HCT116 (cell line): ENCODE measurements around the gene IRF2. TPM values are rescaled to one million over a fixed set of nuclear protein-coding genes. Genes with fewer than 3 reads are reported as not detected.

Experiments
- ATAC-seq: fragments of 200-7000 bp; cut with Tn5 transposase; 2 replicates; pipeline ENCODE4 v1.9.1; 2020; ENCODE audit warnings: mild to moderate bottlenecking, moderate library complexity
- BruUV-seq: library from RNA; stranded (reverse); fragments of 400-500 nt; replicated peaks from 2 replicates; lab custom pipeline; 2021; lab: Mats Ljungman, UMichigan
- CTCF ChIA-PET: fragments of 300-600 bp; sonication (Branson Sonifier 250); formaldehyde crosslinking; loops from one replicate; lab custom pipeline; 2021; ENCODE audit warnings: antibody characterized with exemption; lab: Charles Lee
- POLR2A ChIA-PET: fragments of 300-600, 350-600 bp; sonication (Branson Sonifier 250); formaldehyde crosslinking; loops from one replicate; lab custom pipeline; 2021; ENCODE audit warnings: antibody characterized with exemption; lab: Charles Lee
- RAD21 ChIA-PET, 2 experiments: fragments of 300-600 bp; sonication (Branson Sonifier 250); formaldehyde crosslinking; loops; one replicate each; lab custom pipeline; 2023; ENCODE audit warnings: low total read pairs in 2 of 2; ENCODE audit not compliant: uncharacterized antibody in 2 of 2, unreplicated experiment in 2 of 2, low non-redundant PET in 1 of 2; lab: Charles Lee
- DNase-seq: peaks from one replicate; pipeline ENCODE4 v3.0.0-alpha.2; 2010; ENCODE audit warnings: low read depth, low spot score
- H2AFZ ChIP-seq: fragments of 200-600 bp; shearing (Covaris generic), sonication (generic); 2 replicates; pipeline ENCODE4 v1.6.1; 2017; ENCODE audit warnings: low read depth, mixed run types, mixed read lengths, antibody characterized with exemption, low read length; ENCODE audit not compliant: poor library complexity, severe bottlenecking
- H3K27ac ChIP-seq: 2 replicates; pipeline ENCODE4 v1.5.1; 2012; ENCODE audit warnings: low read depth, low read length
- H3K27me3 ChIP-seq: fragments of 200-600 bp; sonication (generic); 2 replicates; pipeline ENCODE4 v1.6.1; 2016; ENCODE audit warnings: mixed run types, low read length, mixed read lengths; ENCODE audit not compliant: insufficient read depth
- H3K36me3 ChIP-seq, 2 experiments: fragments of 200-500 bp in 1 of 2; fragments of 200-600 bp in 1 of 2; sonication (Bioruptor generic) in 1 of 2; sonication (generic) in 1 of 2; 2 replicates each; pipeline versions ENCODE4 v1.5.1 to v1.6.1; 2014 to 2016; ENCODE audit warnings: low read length in 2 of 2, inconsistent platforms in 1 of 2, mixed read lengths in 1 of 2, mixed run types in 1 of 2; ENCODE audit not compliant: insufficient read depth in 2 of 2, control insufficient read depth in 1 of 2
- H3K4me1 ChIP-seq, 2 experiments: fragments of 200-600 bp in 1 of 2; sonication (generic) in 1 of 2; 2 replicates each; pipeline versions ENCODE4 v1.5.1 to v1.6.1; 2012 to 2017; ENCODE audit warnings: low read length in 2 of 2, inconsistent platforms in 1 of 2, mild to moderate bottlenecking in 1 of 2, mixed read lengths in 1 of 2, mixed run types in 1 of 2, moderate library complexity in 1 of 2; ENCODE audit not compliant: insufficient read depth in 2 of 2, control insufficient read depth in 1 of 2
- H3K4me2 ChIP-seq: fragments of 200-600 bp; sonication (generic); 2 replicates; pipeline ENCODE4 v1.6.1; 2017; ENCODE audit warnings: mixed run types, low read length, mixed read lengths
- H3K4me3 ChIP-seq, 2 experiments: fragments of 200-600 bp in 1 of 2; sonication (generic) in 1 of 2; replicated peaks in 1 of 2; 2 replicates each; pipeline ENCODE4 v1.5.1; 2011 to 2016; ENCODE audit warnings: low read length in 2 of 2, control low read depth in 1 of 2, low read depth in 1 of 2, mild to moderate bottlenecking in 1 of 2, mixed read lengths in 1 of 2, mixed run types in 1 of 2
- H3K79me2 ChIP-seq: fragments of 200-600 bp; sonication (generic); 2 replicates; pipeline ENCODE4 v1.6.1; 2017; ENCODE audit warnings: mild to moderate bottlenecking, mixed run types, low read length, moderate library complexity, mixed read lengths; ENCODE audit not compliant: insufficient read depth
- H3K9ac ChIP-seq: fragments of 200-600 bp; sonication (generic); 2 replicates; pipeline ENCODE4 v1.6.1; 2016; ENCODE audit warnings: low read length, mixed read lengths
- H3K9me2 ChIP-seq: fragments of 200-600 bp; sonication (generic), shearing (Covaris generic); 2 replicates; pipeline ENCODE4 v1.6.1; 2017; ENCODE audit warnings: mixed run types, mild to moderate bottlenecking, moderate library complexity; ENCODE audit not compliant: insufficient read depth
- H3K9me3 ChIP-seq, 2 experiments: fragments of 200-500 bp in 1 of 2; fragments of 200-600 bp in 1 of 2; sonication (Bioruptor generic) in 1 of 2; sonication (generic) in 1 of 2; 2 replicates each; pipeline ENCODE4 v1.6.1; 2014 to 2017; ENCODE audit warnings: low read length in 2 of 2, mixed read lengths in 2 of 2, inconsistent platforms in 1 of 2, low read depth in 1 of 2, mild to moderate bottlenecking in 1 of 2, mixed run types in 1 of 2, moderate library complexity in 1 of 2; ENCODE audit not compliant: control insufficient read depth in 1 of 2, insufficient read depth in 1 of 2
- H4K20me1 ChIP-seq: fragments of 200-600 bp; sonication (generic), shearing (Covaris generic); 2 replicates; pipeline ENCODE4 v1.6.1; 2017; ENCODE audit warnings: mixed run types, mild to moderate bottlenecking, moderate library complexity; ENCODE audit not compliant: insufficient read depth
- CBX3 ChIP-seq: IDR thresholded peaks from 2 replicates; pipeline ENCODE4 v1.6.1; 2012; ENCODE audit warnings: low read depth
- CEBPB ChIP-seq: IDR thresholded peaks from 2 replicates; pipeline ENCODE4 v1.6.1; 2012; ENCODE audit warnings: low read depth
- EGR1 ChIP-seq: IDR thresholded peaks from 2 replicates; pipeline ENCODE4 v1.6.1; 2012; ENCODE audit warnings: low read depth
- EZH2 ChIP-seq: fragments of 200-600 bp; sonication (generic); IDR thresholded peaks from 2 replicates; pipeline ENCODE4 v1.6.1; 2017; ENCODE audit warnings: antibody characterized with exemption, mixed run types
- FOSL1 ChIP-seq: IDR thresholded peaks from 2 replicates; pipeline ENCODE4 v1.6.1; 2012; ENCODE audit warnings: low read depth
- JUND ChIP-seq: IDR thresholded peaks from 2 replicates; pipeline ENCODE4 v1.6.1; 2012
- POLR2A ChIP-seq: IDR thresholded peaks from 2 replicates; pipeline ENCODE4 v1.7.0; 2011; ENCODE audit warnings: borderline replicate concordance; ENCODE audit not compliant: insufficient read depth, insufficient read length; ENCODE audit errors: extremely low read depth
- POLR2AphosphoS5 ChIP-seq: IDR thresholded peaks from 2 replicates; pipeline ENCODE4 v1.6.1; 2011; ENCODE audit warnings: mild to moderate bottlenecking, low read depth, low read length, moderate library complexity
- SP1 ChIP-seq: IDR thresholded peaks from 2 replicates; pipeline ENCODE4 v1.6.1; 2012; ENCODE audit warnings: low read depth
- SRF ChIP-seq: IDR thresholded peaks from 2 replicates; pipeline ENCODE4 v1.6.1; 2012; ENCODE audit warnings: low read depth
- TCF7L2 ChIP-seq: IDR thresholded peaks from 2 replicates; pipeline ENCODE4 v1.7.0; 2011; ENCODE audit warnings: borderline replicate concordance, inconsistent platforms; ENCODE audit not compliant: insufficient read depth, insufficient read length; ENCODE audit errors: extremely low read depth
- ZNF274 ChIP-seq: fragments of 200-500 bp; sonication (Bioruptor generic); IDR thresholded peaks from 2 replicates; pipeline ENCODE4 v1.6.1; 2014; ENCODE audit warnings: mild to moderate bottlenecking, low read depth, low read length, inconsistent platforms
- intact Hi-C: fragments of 100-400 bp; cut with micrococcal nuclease; formaldehyde crosslinking; loops from 2 replicates; pipeline ENCODE4 v1.10.0; 2022
- total RNA-seq: library from RNA; stranded (reverse); gene quantifications from one replicate; pipeline ENCODE4 v1.2.1, GENCODE V29; 2021; ENCODE audit not compliant: unreplicated experiment
- TF ChIP-seq, protein P1 (sequence below): IDR thresholded peaks from 2 replicates; pipeline ENCODE4 v1.6.1; 2011; ENCODE audit warnings: mild to moderate bottlenecking, low read length, moderate library complexity; ENCODE audit not compliant: insufficient replicate concordance; ENCODE audit errors: extremely low read depth
- TF ChIP-seq, protein P2 (sequence below): IDR thresholded peaks from 2 replicates; pipeline ENCODE4 v1.6.1; 2012

The IRF2 gene
- total RNA-seq, 1 experiment from 2014 or later = 10.6 TPM

DNA sequence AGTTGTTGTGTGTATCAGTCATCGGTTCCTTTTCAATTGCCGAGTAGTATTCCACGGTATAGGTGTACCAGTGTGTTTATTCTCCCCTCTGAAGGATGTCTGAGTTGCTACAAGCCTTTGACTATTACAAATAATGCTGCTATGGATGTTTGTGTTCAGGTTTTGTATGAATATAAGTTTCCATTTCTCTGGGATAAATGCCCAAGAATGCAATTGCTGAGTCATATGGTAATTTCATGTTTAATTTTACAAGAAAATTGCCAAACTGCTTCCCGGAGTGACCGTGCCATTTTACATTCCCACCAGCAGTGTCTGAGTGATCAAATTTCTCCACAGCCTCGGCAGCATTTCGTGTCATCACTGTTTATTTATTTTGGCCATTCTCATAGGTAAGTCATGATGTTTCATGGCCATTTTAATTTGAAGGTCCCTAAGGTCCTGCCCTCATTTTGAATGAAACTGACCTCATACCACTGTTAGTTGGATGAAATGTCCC, 73.9 kb downstream of the IRF2 start:
- intact Hi-C loops = no loop called here
- no peak overlapping the region for H3K27ac ChIP-seq

GRCh38 chr4:184399512-184399908, 74.8 kb downstream of the IRF2 start:
- no peak for ATAC-seq
- CTCF ChIA-PET = no interaction called here

More for the DNA sequence above, 73.9 kb downstream of the IRF2 start:
- H3K79me2 ChIP-seq = no peaks in the 10 kb centered on the region
- no peak overlapping the region for H3K9ac ChIP-seq
- no peaks in the 10 kb centered on the region for H3K36me3 ChIP-seq
- no peak for TF ChIP-seq TCF7L2
- no peak for TF ChIP-seq EGR1
- no peak for TF ChIP-seq SRF
- TF ChIP-seq CEBPB = no peak
- no peak for TF ChIP-seq CBX3
- no peak for TF ChIP-seq SP1
- TF ChIP-seq FOSL1 = no peak
- TF ChIP-seq, protein P1, sequence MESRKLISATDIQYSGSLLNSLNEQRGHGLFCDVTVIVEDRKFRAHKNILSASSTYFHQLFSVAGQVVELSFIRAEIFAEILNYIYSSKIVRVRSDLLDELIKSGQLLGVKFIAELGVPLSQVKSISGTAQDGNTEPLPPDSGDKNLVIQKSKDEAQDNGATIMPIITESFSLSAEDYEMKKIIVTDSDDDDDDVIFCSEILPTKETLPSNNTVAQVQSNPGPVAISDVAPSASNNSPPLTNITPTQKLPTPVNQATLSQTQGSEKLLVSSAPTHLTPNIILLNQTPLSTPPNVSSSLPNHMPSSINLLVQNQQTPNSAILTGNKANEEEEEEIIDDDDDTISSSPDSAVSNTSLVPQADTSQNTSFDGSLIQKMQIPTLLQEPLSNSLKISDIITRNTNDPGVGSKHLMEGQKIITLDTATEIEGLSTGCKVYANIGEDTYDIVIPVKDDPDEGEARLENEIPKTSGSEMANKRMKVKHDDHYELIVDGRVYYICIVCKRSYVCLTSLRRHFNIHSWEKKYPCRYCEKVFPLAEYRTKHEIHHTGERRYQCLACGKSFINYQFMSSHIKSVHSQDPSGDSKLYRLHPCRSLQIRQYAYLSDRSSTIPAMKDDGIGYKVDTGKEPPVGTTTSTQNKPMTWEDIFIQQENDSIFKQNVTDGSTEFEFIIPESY = no peak
- no peak for TF ChIP-seq POLR2AphosphoS5
- no peak for TF ChIP-seq POLR2A
- peaks cover 0 to 9% of the 10 kb centered on the region in 2 experiments; a peak in 1 of 4 replicates for H3K4me1 ChIP-seq
- no peak for ATAC-seq
- POLR2A ChIA-PET = no interaction called here
- DNase-seq = no peak
- CTCF ChIA-PET = no interaction called here
- H3K9me3 ChIP-seq = no peaks in the 10 kb centered on the region
- H2AFZ ChIP-seq = no peak overlapping the region
- H3K4me3 ChIP-seq = no peak overlapping the region
- H3K27me3 ChIP-seq = no peaks in the 10 kb centered on the region
- H3K9me2 ChIP-seq = no peaks in the 10 kb centered on the region
- BruUV-seq = no TSS peak
- 0 out of 2 replicates have a peak overlapping the region, but pooled peaks have one; percentile 9 for H3K4me2 ChIP-seq
- no peaks in the 10 kb centered on the region for H4K20me1 ChIP-seq
- RAD21 ChIA-PET = no interaction called here

More at GRCh38 chr4:184399512-184399908, 74.8 kb downstream of the IRF2 start:
- H3K79me2 ChIP-seq = no peaks in the 10 kb centered on the region
- no peak overlapping the region for H3K4me3 ChIP-seq
- no peak overlapping the region for H3K9ac ChIP-seq
- peaks cover 0 to 9% of the 10 kb centered on the region in 2 experiments; a peak in 1 of 4 replicates for H3K4me1 ChIP-seq
- H3K27me3 ChIP-seq = no peaks in the 10 kb centered on the region
- no peaks in the 10 kb centered on the region for H3K36me3 ChIP-seq
- RAD21 ChIA-PET = no interaction called here
- H3K9me2 ChIP-seq = no peaks in the 10 kb centered on the region
- no peak overlapping the region for H3K27ac ChIP-seq
- no TSS peak for BruUV-seq
- H4K20me1 ChIP-seq = no peaks in the 10 kb centered on the region
- no peaks in the 10 kb centered on the region for H3K9me3 ChIP-seq
- TF ChIP-seq FOSL1 = no peak
- no peak for TF ChIP-seq ZNF274
- no peak for TF ChIP-seq POLR2A
- no peak for TF ChIP-seq POLR2AphosphoS5
- TF ChIP-seq JUND = no peak
- no peak for TF ChIP-seq EZH2
- TF ChIP-seq SRF = no peak
- TF ChIP-seq TCF7L2 = no peak
- TF ChIP-seq, protein P2, sequence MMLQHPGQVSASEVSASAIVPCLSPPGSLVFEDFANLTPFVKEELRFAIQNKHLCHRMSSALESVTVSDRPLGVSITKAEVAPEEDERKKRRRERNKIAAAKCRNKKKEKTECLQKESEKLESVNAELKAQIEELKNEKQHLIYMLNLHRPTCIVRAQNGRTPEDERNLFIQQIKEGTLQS = no peak
- intact Hi-C loops = no loop called here
- H2AFZ ChIP-seq = no peak overlapping the region
- POLR2A ChIA-PET = no interaction called here
- no peak for DNase-seq
- no peak overlapping the region for H3K4me2 ChIP-seq
